Measurements from ENCODE around the gene ABLIM2.

Gene ABLIM2

DNA sequence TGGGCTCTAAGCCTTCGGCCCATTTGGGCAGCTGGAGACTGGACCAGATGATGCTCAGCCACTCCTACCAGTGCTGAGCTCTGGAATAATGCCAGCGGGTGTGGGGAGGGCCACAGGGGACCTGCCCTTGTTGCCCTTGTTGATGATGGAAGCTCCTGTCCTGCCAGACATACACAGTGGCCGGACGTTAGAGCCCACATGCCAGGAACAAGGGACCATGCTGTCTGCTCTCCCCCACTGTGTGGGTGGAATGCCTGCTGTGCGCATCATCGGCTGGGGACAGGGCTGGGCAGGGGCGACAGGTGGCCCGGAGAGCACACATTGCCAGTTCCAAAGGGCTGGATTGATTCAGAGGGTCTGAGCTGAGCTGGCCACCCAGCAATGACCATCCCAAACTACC, 2.0 kb downstream of the ABLIM2 start:
- no peak for DNase-seq (ENCODE audit: low read depth in 1 of 2, low spot score in 1 of 2)
- Histone ChIP-seq H3K27ac (replicated peaks) (no peak overlapping the region), H3K27me3 (ENCODE audit: insufficient read depth, poor library complexity, severe bottlenecking) (peaks cover 21% of the 10 kb centered on the region), H3K4me3 (replicated peaks; ENCODE audit: insufficient read depth, low read length) (no peak overlapping the region)
- TF ChIP-seq SPI1 (IDR thresholded peaks at IDR 0.05; ENCODE audit: borderline replicate concordance, low read depth) (no peak), CTCF (IDR thresholded peaks at IDR 0.05; ENCODE audit: insufficient read depth, low read length) (no peak), POLR2AphosphoS5 (IDR thresholded peaks at IDR 0.05; ENCODE audit: low read depth) (no peak), GABPA (IDR thresholded peaks at IDR 0.05; ENCODE audit: low read depth) (no peak)
- TF ChIP-seq, protein P1, sequence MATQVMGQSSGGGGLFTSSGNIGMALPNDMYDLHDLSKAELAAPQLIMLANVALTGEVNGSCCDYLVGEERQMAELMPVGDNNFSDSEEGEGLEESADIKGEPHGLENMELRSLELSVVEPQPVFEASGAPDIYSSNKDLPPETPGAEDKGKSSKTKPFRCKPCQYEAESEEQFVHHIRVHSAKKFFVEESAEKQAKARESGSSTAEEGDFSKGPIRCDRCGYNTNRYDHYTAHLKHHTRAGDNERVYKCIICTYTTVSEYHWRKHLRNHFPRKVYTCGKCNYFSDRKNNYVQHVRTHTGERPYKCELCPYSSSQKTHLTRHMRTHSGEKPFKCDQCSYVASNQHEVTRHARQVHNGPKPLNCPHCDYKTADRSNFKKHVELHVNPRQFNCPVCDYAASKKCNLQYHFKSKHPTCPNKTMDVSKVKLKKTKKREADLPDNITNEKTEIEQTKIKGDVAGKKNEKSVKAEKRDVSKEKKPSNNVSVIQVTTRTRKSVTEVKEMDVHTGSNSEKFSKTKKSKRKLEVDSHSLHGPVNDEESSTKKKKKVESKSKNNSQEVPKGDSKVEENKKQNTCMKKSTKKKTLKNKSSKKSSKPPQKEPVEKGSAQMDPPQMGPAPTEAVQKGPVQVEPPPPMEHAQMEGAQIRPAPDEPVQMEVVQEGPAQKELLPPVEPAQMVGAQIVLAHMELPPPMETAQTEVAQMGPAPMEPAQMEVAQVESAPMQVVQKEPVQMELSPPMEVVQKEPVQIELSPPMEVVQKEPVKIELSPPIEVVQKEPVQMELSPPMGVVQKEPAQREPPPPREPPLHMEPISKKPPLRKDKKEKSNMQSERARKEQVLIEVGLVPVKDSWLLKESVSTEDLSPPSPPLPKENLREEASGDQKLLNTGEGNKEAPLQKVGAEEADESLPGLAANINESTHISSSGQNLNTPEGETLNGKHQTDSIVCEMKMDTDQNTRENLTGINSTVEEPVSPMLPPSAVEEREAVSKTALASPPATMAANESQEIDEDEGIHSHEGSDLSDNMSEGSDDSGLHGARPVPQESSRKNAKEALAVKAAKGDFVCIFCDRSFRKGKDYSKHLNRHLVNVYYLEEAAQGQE (IDR thresholded peaks at IDR 0.05; ENCODE audit: insufficient replicate concordance, low read depth): no peak

DNA sequence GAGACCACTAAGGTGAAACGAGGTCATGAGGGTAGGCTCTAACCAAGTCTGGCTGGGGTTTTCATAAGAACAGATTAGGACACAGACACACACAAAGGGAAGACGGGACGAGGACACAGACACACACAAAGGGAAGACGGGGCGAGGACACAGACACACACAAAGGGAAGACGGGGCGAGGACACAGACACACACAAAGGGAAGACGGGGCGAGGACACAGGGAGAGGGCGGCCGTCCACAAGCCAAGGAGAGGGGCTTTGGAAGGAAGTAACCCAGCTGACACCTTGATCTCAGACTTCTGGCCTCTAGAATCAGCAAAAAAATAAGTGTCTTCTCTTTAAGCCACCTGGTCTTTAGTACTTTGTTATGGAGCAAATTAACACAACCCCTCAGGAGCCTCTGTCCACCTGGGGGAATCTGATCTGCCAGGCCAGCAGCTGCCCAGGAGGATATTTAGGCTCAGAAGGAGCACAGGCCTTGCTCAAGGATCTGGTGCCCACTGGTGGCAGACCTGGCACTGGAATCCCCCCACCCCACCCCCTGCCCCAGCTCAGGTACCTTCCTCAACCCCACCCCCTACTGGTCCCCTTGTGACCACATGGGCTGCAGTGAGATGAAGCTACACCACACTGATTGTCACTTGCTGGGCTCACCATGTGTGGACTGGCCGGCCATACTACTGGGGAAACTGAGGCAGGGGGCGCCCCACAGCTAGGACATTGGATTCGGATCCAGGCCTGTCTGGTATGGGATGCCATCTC, 2.8 kb downstream of the ABLIM2 start:
- Histone ChIP-seq H3K27me3 (ENCODE audit: insufficient read depth, poor library complexity, severe bottlenecking) (peaks cover 21% of the 10 kb centered on the region), H3K27ac (replicated peaks) (no peak overlapping the region), H3K4me3 (replicated peaks; ENCODE audit: insufficient read depth, low read length) (no peak overlapping the region)
- DNase-seq (ENCODE audit: low read depth in 1 of 2, low spot score in 1 of 2): no peak
- TF ChIP-seq CTCF (IDR thresholded peaks at IDR 0.05; ENCODE audit: insufficient read depth, low read length) (no peak), POLR2AphosphoS5 (IDR thresholded peaks at IDR 0.05; ENCODE audit: low read depth) (no peak), GABPA (IDR thresholded peaks at IDR 0.05; ENCODE audit: low read depth) (no peak), SPI1 (IDR thresholded peaks at IDR 0.05; ENCODE audit: borderline replicate concordance, low read depth) (no peak)
- TF ChIP-seq, protein P1 (IDR thresholded peaks at IDR 0.05; ENCODE audit: insufficient replicate concordance, low read depth): no peak

- Histone ChIP-seq H3K27ac (replicated peaks) (no peak overlapping the region), H3K4me3 (replicated peaks; ENCODE audit: insufficient read depth, low read length) (no peak overlapping the region), H3K27me3 (ENCODE audit: insufficient read depth, poor library complexity, severe bottlenecking) (peaks cover 21% of the 10 kb centered on the region)
- TF ChIP-seq GABPA (IDR thresholded peaks at IDR 0.05; ENCODE audit: low read depth) (no peak), POLR2AphosphoS5 (IDR thresholded peaks at IDR 0.05; ENCODE audit: low read depth) (no peak), SPI1 (IDR thresholded peaks at IDR 0.05; ENCODE audit: borderline replicate concordance, low read depth) (no peak), CTCF (IDR thresholded peaks at IDR 0.05; ENCODE audit: insufficient read depth, low read length) (no peak)
- TF ChIP-seq, protein P1 (IDR thresholded peaks at IDR 0.05; ENCODE audit: insufficient replicate concordance, low read depth): no peak
- DNase-seq (ENCODE audit: low read depth in 1 of 2, low spot score in 1 of 2): no peak
Measured at GRCh38 chr4:8155048-8155447, 3.6 kb downstream of the ABLIM2 start.
